ENCODE measurements around the gene ANKRD10.

ANKRD10 gene

DNA sequence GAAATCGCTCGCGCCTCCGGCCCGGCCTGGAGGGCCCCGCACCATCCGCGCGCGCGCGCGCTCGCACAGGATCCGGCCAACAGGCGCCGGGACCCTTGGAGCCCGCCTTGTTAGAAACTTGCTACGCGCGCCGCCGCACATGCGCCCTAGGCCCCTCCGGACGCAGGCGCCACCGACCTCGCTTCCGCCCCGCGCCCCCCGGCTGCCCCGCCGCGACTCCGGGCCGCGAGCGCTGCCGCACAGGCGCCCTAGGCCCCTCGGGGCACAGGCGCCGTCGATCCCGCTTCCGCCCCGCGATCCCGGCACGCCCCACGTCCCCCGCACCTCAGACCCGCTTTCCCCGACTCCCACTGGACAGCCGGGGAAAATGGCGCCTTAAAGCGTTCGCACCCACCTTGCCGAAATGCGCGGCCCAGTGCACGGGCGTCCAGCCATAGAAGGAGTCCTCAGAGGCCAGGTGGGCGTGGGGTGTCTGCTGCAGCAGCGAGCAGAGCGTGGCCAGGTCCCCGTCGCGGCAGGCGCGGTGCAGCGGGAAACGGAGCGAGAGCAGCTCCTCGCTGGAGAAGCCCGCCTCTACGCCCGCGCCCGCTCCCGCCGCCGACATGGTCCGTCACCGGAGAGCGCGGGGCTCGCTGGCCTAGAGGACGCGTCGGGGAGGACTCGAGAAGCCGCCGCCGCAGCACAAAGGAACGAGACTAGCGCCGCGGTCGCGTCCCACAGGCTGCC lies 375 bp downstream of the ANKRD10 start:
- peak; percentile 64 to 73 for DNase-seq (ENCODE audit: low read depth in 2 of 2)

DNA sequence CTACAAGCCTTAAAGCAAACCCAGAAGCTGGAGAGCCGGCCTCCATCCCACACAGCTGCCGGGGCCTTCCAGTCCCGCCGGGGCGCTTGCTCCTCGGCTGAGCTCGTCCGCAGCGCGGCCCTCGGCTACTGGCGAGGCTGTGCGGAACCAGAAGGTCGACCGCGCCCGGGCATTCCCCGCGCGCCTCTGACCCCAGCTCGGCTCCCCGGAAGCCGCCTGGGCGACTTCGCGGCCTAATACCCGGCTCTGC lies 863 bp downstream of the ANKRD10 start:
- no peak for DNase-seq (ENCODE audit: low read depth in 2 of 2)

DNA sequence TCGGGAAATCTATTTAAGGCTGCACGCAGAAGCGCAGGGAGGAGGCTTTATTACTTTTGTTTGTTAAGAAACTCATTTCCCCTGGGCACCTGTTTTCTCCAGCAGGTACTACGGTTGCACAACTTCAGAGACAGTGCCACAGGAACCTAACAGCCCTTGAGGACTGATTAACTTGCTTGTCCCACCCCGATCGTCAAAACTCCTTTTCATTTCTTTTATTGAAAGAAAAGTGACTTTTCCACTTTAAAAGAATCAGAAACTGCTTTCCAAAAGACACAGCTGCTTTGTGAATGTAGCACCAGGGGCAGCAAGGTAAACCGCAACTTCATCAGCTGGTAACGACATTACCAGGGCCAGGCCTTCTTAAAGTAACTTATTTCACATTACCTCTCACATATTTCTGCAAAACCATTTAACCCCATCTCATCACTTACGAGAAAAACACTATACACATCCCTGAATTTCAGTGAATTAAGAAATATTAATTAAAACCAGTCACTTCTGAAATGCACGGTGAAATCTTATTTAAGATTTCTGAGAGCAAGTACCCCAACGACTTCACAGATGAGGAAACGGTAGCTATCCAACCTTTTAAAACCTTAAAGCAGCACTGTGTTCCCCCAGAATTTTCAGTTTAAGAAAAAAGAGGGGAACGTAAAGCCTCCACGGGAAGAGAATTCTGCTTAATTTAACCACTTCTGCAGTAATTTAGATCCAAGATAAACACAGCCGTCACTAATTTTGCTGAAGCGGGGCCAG lies 1.4 kb downstream of the ANKRD10 start:
- DNase-seq (ENCODE audit: low read depth in 2 of 2), result no peak

DNA sequence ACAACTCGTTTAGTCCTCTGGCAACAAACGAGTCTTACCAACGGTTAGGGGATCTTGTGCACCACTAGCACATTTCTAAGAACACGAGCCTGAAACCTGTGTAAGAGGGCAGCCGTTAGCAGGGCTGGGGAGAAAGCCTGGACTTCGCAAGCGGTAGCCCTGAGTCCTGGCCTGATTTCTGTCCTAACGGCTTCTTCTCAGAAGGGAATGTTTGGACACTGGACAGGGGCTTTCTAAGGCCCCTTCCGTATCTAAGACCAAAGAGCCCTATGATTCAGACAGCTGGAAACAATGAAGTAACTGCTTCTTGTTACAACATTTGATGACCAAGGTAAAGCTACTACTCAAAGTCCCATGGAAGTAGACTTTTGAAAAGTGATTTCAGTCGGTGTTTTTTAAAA lies 2.2 kb downstream of the ANKRD10 start:
- DNase-seq (ENCODE audit: low read depth in 2 of 2), result no peak

DNA sequence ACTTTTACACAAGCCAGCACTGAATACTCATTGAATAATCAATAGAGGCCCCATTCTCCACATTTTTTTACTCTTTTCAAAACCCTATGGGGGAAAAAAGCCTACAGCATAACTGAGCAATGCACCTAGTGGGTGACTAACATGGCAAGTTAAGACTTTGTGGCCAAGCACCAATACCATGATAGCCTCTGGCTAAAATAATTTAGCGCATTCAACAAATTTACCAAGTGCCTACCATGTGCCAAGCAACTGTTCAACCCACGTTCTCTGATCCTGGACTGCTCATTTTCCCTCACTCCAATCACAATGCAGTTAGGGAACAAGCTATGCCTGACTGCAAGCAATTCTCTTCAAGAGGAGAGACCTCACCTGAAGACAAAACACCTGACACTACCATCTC lies 3.0 kb downstream of the ANKRD10 start:
- DNase-seq (ENCODE audit: low read depth in 2 of 2), result no peak

DNA sequence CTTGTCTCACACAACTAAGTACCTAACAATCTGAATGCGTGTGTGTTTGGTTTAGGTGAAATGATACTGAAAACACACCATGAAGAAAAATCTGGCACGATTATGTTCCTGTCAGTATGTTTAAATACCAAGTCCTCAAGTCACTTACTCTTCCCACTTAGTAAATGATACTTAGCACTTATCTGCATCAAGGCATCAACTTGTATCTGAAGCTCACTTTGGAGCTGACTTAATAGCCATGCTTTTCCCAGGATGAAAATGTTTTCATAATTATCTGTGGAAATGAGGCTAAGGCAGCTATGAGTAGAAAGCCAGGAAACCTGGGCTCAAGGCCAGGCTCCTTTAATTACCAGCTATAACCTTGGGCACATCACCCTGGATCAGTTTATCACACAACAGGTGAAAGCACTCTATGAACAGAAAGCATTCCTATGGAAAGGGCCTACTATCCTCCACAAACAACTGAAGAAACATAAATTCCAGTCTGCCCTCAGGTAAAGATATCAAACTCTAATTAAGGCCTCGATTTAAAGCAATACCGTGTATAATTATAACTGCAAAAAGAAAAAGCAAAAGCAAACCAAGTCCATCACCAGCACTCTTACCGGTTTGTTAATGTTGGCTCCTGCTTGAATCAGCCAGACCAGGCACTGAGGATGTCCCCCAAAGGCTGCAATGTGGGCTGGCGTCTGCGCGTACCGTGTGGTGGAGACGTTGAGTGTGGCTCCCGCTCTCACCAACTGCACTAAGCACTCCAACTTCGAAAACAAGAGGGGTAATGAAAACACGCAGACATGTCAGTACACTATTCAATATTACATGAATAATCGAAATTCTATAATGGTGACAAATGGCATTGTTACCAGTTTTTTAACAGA lies 4.6 kb downstream of the ANKRD10 start:
- DNase-seq (ENCODE audit: low read depth in 2 of 2), result no peak

DNA sequence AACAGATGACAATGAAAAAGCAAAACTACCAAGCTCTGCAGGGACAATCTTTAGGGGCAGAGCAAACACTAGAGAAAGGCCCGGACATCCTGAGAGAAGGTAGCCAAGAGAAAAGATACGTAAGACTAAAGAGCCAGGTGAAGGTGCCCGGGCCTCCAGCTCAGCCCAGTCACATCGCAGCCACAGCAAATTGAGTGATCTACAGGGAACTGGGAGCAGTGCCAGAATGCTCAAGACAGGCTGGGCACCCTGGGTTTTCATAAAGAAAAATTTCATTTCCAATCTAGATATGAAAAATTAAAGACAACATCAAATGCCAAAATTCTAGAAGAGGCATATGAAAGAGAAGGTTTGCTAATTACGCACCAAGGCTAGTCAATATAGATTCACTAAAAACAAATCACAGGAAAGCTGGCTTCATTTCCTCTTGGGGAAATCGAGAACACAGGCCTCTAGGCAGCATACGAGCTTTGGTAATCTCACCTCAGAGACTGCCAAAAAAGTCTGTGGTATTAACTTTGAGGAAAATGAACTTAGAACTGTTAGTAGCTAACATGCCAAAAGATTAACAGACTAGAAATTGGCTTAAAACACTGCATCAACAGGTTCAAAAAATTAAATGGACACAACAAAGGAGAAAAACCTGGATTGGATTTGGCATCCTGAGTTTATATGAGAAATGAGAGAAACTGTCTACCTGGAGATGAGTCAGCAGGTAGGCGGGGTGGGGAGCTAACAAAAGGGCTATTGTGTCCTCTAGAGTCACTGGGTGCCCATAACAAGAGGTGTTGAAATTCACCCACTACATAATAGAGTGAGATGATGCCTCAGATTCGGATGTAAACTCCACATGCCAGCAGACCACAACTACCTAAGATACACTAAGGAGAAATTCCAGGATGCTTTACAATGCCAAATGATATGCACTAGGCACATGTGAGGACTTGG lies 6.6 kb downstream of the ANKRD10 start:
- DNase-seq (ENCODE audit: low read depth in 2 of 2), result no peak

DNA sequence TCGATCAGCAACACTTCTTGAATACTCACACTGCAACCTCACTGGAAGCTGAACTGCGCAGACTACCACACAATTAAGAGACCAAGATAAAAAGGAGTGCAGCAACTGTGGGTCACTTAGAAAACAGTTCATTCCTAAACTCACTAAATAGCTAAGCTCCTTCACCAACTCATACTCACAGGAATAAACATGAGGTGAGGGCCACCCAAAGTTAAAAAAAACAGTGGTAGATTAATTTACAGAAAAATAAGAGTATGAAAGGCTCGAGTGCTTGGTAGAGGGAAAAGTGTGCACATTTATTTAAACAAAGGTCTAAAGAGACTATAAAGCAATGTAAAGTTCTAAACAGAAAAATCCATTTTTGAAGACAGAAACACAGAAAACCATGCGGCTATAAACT lies 7.6 kb downstream of the ANKRD10 start:
- DNase-seq (ENCODE audit: low read depth in 2 of 2), result no peak

DNA sequence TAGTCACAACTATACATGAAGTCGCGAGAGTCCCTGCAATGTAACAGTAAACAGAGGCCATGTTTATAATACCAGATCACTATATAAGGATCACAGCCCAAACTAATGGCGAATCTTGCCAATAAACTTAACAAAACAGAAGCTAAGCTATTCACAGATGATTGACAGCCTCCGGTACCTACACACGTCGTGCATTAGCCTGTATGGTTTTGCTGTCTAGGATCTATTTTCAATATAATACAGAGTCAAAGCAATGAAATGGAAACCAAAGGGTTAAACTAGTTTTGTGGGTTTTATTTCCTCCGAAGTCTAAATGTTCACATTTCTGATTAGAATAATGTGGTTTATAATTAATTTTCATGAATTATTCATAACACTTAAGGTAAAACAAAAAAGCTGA lies 10.1 kb downstream of the ANKRD10 start:
- no peak for DNase-seq (ENCODE audit: low read depth in 2 of 2)

DNA sequence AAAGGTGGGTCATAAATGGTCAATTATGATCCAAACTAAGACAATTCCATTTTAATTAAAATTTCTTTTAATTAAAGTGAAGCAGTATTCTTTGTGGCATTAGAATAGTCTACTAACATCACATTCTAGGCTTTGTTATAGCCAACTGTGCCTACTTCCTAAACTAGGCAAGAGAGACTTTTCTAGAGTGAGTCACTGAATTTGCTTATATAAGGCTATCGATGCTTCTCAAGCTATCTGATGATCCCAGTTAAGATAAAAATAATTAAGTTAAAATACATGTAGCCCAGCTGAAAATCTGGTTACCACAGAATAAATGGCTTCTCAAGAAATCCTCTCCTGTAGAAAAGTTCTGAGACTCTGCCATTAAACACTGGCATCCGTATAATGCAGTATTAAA lies 12.5 kb downstream of the ANKRD10 start:
- no peak for DNase-seq (ENCODE audit: low read depth in 2 of 2)

DNA sequence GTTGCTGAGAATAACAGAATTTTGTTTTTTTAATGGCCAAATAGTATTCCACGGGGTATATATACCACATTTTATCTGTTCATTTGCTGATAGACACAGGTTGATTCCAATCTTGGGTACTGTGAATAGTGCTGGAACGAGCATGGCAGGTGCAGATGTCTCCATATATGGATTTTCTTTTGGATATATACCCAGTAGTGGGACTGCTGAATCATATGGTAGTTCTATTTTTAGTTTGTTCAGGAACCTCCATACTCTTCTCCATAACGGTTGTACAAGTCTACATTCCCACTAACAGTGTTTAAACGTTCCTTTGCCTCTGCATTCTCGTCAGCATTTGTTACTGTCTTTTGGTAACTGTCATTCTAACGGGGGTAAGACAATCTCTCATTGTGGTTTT lies 17.3 kb downstream of the ANKRD10 start:
- DNase-seq (ENCODE audit: low read depth in 2 of 2), result no peak

DNA sequence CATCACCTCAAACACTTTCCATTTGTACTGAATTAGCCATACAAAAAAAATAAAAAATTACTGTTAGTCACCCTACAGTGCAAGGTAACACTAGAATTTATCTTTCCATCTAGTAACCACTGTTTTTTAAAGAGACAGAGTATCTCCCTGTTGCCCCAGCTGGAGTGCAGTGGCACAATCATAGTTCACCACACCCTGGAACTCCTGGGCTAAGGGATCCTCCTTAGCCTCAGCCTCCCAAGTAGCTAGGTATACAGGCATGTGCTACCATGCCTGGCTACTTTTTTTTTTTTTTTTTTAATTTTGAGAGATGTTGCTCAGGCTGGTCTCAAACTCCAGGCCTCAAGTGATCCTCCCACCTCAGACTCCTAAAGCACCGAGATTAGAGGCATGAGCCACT lies 17.9 kb downstream of the ANKRD10 start:
- DNase-seq (ENCODE audit: low read depth in 2 of 2), result no peak

DNA sequence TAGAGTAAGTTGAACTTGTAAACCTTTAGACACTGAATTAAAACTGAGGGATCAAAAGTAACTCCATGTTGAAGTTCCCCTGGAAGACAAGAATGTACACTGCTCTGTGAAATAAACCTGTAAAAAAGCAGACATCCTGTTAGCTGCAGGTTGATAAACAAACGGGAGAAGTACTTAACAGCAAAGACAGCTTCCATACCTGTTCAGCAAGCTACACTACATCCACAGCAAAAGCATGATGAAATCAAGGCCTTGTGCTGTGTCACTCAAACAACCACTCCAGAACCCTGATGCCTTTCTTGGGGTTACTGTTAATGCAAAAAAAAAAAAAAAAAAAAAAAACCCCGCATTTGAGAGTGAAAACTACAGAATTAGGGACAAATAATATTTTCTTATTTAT lies 20.8 kb downstream of the ANKRD10 start:
- DNase-seq (ENCODE audit: low read depth in 2 of 2), result no peak

DNA sequence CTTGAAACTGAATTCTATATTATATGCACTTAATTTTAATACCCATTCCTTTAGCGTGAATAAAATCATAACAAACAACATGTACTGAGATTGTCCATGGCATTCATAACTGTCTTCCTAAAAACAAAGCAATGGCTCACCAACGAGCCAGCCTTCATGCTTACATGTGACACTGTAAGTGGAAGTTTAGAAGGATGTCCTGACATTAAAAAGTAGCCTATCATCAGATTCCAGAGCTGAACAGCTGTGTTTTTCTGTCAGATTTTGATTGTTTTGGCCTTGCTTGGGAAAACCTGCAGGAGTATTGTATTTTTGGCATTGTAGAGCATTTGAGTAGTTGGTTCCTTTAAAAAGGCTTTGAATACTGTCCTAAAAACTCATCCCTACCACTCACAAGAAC lies 21.3 kb downstream of the ANKRD10 start:
- DNase-seq (ENCODE audit: low read depth in 2 of 2), result no peak

DNA sequence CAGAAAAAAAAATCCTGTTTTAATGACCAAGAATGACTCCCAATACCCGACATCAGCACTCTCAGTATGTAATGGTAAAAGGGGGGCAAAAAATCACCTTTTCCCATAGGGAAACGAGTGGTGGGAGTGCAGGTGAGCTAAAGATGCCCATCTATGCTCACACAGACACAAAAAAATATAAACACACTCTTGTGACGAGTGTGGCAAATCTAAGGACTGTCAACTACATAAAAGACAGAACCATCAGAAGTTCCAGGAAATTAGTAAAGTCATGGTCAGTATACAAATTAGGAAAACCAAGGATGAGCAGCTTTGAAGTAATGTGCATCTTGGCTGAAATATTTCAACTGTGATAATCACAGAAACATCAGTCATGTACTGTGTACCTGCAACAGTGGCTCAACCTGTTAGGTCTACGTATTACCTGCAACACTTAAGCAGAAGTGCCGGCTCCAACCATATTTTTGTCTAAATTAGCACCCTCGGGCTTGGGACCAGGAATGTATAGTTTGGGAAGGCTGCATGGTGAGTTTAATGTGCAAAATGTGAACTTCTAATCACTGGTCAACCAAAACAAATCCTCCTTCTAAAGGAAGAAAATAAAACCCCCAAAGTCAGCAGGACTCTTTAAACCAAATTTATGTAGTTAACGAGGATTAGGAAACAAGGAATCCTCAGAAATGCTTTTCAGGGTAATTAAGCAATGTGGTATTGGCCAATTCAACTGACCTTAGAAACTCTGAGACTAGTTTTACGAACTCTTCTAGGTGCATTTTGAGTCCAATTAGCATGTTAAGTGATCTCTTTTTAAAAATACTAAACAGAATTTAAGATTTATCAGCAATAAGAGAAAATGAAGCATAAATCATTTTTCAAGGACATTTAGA lies 24.3 kb downstream of the ANKRD10 start:
- DNase-seq (ENCODE audit: low read depth in 2 of 2), result no peak

DNA sequence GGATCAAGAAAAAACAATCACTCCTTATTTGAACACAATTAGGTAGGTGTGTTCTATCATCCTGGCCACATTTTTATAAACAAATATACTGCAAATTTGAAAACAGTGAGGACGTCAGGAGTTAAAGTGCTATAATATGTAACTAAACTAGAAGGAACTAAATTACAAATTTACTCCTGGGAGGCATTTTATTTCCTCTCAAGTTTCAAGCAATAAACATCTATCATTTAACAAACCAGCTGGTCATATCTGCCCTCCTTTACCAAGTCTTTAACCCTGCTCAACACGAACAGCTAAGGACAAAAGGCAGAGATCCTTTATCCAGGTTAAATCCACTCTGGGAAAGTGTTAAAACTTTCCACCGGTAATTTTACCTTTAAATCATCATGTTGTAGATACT lies 26.5 kb downstream of the ANKRD10 start:
- DNase-seq (ENCODE audit: low read depth in 2 of 2), result no peak

DNA sequence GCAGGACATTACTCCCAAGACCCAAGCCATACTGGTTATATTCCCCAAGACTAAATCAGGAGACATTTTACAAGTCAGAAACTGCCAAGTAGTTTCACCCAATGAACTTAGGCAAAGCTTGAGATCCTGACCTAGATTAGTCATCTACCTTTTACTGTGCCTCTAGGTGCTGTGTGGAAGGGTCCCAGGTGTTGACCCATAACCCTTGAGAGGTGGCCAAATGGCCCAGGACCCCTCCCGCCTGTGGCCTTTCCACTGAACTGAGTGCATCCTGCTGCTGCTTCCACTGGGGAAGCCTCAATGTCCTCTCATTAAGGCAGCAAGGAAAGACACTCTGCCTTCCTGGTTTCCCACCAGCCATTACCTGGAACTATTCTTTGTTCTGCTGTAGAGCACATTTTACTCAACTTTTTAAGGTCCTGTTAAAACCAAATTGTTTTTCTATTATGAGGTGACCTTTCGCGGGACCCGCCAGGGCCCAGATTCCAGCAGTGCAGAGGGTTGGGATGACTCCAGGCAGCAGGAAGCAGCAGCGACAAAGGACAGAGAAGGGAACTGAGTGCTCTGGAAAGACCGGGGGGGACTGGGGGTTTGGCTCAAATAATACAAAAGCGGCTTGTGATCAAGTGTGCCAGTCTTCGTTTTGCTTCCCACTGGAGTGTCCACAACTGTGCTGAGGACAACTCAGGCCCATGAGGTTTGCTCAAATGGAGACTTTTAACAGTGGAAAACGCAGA lies 27.1 kb downstream of the ANKRD10 start:
- no peak for DNase-seq (ENCODE audit: low read depth in 2 of 2)

DNA sequence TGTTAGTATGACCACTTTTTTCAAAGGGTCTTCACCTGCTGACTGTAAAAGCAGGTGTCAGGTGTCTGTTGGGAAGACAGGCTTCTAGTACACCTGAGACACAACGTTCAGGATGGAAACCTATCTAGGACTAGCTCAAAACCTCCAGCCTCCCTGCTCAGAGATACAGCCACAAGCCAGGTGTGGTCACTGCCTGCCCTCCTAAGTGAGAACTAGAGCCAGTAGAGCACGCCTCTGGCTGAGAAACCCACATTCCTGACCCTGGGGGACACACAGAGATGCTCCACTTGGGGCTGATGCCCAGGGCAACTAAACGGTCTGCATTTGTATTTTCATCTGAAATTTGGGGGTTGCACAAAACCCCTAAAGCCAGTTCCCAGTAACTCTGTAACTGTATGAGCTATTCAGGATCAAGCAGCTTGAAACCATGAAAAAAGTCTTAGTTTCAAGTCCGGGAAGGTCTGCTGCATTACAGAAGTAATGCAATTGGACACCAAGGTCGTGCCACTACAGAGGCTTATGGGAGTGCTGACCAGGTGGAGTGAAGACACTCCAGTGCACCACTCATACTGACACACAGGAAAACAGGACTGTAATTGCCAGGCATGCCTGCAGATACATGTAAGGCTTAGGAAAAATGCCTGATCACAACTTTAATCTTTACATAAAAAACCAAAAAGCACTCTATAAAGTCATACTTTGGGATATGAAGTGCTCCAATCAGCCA lies 27.8 kb downstream of the ANKRD10 start:
- DNase-seq (ENCODE audit: low read depth in 2 of 2), result no peak

Measured in stimulated activated CD4-positive, alpha-beta T cell treated with anti-CD3 and anti-CD28 coated beads, Interleukin-12 subunit alpha, Interleukin-12 subunit beta, amount 100 ng/mL, for 24 hours (primary cell).